Measurements from ENCODE around the gene CCL28. TPM values are rescaled to one million over a fixed set of nuclear protein-coding genes. Genes with fewer than 3 reads are reported as not detected.

The CCL28 gene
- total and polyA plus RNA-seq, 2 of the 13 experiments (the other 11 are each of a cell fraction or from before 2014, with no cell fraction given): 0.03 TPM; not detected in 1

- TF ChIP-seq PAXIP1 (CRISPR knock-in tag; conservative IDR thresholded peaks at IDR 0.05) (peak; percentile 79), ZBED4 (CRISPR knock-in tag; IDR thresholded peaks at IDR 0.05; ENCODE audit: borderline replicate concordance) (no peak), ZBTB46 (CRISPR knock-in tag; IDR thresholded peaks at IDR 0.05; ENCODE audit: borderline replicate concordance) (no peak), ATF3 (CRISPR knock-in tag; IDR thresholded peaks at IDR 0.05) (no peak), TBX2 (CRISPR knock-in tag; IDR thresholded peaks at IDR 0.05; ENCODE audit: borderline replicate concordance) (peak; percentile 57), ZNF513 (CRISPR knock-in tag; conservative IDR thresholded peaks at IDR 0.05) (no peak), ZNF615 (CRISPR knock-in tag; IDR thresholded peaks at IDR 0.05; ENCODE audit: borderline replicate concordance) (no peak), ZNF326 (CRISPR knock-in tag; IDR thresholded peaks at IDR 0.05; ENCODE audit: borderline replicate concordance) (no peak), ZBTB49 (CRISPR knock-in tag; IDR thresholded peaks at IDR 0.05; ENCODE audit: borderline replicate concordance) (no peak), HNF4A (CRISPR knock-in tag; IDR thresholded peaks at IDR 0.05) (peak; percentile 70), MTA1 (CRISPR knock-in tag; IDR thresholded peaks at IDR 0.05; ENCODE audit: borderline replicate concordance) (peak; percentile 69), ZNF296 (CRISPR knock-in tag; conservative IDR thresholded peaks at IDR 0.05) (peak; percentile 89), ZNF567 (CRISPR knock-in tag; IDR thresholded peaks at IDR 0.05; ENCODE audit: borderline replicate concordance) (no peak), POGZ (CRISPR knock-in tag; IDR thresholded peaks at IDR 0.05) (0 out of 2 replicates have a peak, but pooled peaks have one; percentile 18), ZFX (CRISPR knock-in tag; IDR thresholded peaks at IDR 0.05; ENCODE audit: low read depth) (peak; percentile 33; the same call in 1 of the 2 replicates)
Observed at GRCh38 chr5:43348207-43348606, 64.0 kb downstream of the CCL28 start (continued).

All from HepG2 (cell line).